ENCODE data around the gene HTR2A.

Gene HTR2A

DNA sequence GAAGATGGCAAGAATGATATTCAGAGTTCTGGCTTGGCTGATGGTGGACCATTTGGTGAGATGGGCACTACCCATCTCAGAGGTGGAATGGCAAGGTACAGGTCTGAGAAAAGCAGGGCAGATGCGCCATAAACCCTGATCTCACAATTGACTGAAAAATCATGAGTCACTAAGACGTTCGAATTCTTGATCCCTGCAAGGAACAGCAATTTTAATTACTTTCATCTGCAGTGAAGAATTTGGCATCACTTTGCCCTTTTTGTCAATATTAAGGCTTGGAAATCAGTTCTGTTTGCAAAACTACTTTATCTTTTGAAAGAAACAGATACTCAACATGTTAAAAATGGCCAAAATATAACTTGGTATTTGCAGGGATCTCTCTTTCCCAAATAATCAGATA is 38.1 kb downstream of the HTR2A start:
- Histone ChIP-seq H3K4me3 (no peak overlapping the region), H3K27ac (no peak overlapping the region)
- no peak for DNase-seq (ENCODE audit: low spot score)
- TF ChIP-seq, protein P1, sequence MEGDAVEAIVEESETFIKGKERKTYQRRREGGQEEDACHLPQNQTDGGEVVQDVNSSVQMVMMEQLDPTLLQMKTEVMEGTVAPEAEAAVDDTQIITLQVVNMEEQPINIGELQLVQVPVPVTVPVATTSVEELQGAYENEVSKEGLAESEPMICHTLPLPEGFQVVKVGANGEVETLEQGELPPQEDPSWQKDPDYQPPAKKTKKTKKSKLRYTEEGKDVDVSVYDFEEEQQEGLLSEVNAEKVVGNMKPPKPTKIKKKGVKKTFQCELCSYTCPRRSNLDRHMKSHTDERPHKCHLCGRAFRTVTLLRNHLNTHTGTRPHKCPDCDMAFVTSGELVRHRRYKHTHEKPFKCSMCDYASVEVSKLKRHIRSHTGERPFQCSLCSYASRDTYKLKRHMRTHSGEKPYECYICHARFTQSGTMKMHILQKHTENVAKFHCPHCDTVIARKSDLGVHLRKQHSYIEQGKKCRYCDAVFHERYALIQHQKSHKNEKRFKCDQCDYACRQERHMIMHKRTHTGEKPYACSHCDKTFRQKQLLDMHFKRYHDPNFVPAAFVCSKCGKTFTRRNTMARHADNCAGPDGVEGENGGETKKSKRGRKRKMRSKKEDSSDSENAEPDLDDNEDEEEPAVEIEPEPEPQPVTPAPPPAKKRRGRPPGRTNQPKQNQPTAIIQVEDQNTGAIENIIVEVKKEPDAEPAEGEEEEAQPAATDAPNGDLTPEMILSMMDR (IDR thresholded peaks at IDR 0.05), result no peak

DNA sequence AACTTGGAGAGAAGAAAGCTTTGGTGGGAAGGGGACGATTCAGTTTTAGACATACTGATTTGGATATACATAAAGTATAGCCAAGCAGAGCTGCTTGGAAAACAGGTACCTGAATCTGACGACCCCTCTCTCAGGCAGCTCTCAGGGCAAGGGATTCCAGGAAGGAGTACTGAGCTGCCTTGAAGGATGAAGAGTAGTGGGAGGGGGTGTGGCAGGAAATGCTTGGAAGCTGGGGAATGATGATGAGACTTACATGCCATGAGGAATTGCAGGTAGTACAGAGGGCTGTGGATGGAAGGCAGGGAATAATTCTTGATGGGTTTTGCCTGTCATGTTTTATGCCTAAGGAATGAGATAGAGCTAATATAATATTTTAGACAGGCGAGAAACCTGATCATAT is 38.7 kb downstream of the HTR2A start:
- Histone ChIP-seq H3K27ac (no peak overlapping the region), H3K4me3 (no peak overlapping the region)
- no peak for DNase-seq (ENCODE audit: low spot score)
- TF ChIP-seq, protein P1 (IDR thresholded peaks at IDR 0.05), result no peak

- no peak for DNase-seq (ENCODE audit: low spot score)
Measured at GRCh38 chr13:46855664-46856063, 41.2 kb downstream of the HTR2A start.

GRCh38 chr13:46855166-46855565 is 41.7 kb downstream of the HTR2A start:
- no peak for DNase-seq (ENCODE audit: low spot score)
- H3K27ac ChIP-seq, result no peak overlapping the region
- TF ChIP-seq, protein P1 (IDR thresholded peaks at IDR 0.05), result no peak
- H3K4me3 ChIP-seq, result no peak overlapping the region

More at GRCh38 chr13:46855664-46856063, 41.2 kb downstream of the HTR2A start:
- Histone ChIP-seq H3K27ac (no peak overlapping the region), H3K4me3 (no peak overlapping the region)
- TF ChIP-seq, protein P1 (IDR thresholded peaks at IDR 0.05), result no peak

DNA sequence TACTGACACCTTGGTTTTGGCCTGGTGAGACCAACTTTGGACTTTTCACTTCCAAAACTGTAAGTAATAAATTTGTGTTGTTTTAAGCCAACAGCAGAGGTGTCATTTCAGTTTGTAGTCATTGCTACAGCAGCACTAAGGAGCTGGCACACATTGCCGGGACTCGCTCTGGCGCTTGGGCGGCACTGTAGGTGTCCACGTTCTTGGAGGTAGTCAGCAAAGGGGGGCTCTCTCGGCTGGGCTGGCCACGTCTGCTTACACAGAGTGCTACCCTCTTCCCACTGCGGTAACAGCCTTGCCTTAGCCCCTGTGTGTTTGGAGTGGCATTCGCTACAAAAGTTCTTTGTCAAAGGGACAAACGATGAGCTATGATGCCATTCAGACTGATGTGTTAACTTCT is 44.7 kb downstream of the HTR2A start:
- Histone ChIP-seq H3K4me3 (no peak overlapping the region), H3K27ac (no peak overlapping the region)
- TF ChIP-seq, protein P1 (IDR thresholded peaks at IDR 0.05), result no peak
- DNase-seq (ENCODE audit: low spot score), result no peak

DNA sequence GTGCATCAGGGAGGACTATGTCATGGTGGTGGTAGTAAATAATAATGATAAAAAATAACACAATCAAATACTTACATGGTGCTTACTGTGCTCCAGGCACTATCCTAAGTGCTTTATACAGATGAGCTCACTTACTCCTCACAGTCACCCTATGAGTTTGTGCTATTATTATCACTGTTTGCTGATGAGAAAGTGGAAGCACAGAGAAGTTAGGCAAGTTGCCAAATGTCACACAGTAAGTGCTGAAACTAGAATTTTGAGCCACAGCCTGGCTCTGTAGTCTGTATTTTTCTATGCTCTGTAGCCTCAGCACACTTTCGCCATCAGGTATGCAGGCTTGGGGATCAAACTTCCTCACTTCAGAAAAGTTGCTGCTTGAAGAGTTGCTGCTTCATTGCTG is 46.6 kb downstream of the HTR2A start:
- TF ChIP-seq, protein P1 (IDR thresholded peaks at IDR 0.05), result no peak
- DNase-seq (ENCODE audit: low spot score), result no peak
- H3K27ac ChIP-seq, result no peak overlapping the region
- H3K4me3 ChIP-seq, result no peak overlapping the region

DNA sequence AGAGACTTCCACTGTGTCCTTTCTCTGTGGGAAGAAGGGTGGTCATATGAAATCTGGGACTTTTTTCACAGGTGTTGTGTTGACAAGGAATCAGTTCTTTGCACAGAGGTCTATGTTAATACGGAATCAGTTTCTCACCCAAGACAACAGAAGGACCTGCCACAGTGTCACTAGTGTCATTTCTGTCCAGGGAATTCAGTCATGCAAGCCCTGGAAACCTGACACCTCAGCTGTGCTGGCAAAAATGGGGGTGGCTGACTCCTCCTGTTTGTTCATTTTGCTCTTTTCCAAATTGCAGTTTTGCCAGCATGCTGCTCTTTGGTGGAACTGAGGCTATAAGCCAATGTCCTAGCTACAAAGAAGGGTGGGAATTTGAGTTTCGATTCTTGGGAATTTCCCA is 50.1 kb downstream of the HTR2A start:
- no peak for DNase-seq (ENCODE audit: low spot score)
- Histone ChIP-seq H3K27ac (no peak overlapping the region), H3K4me3 (no peak overlapping the region)
- TF ChIP-seq, protein P1 (IDR thresholded peaks at IDR 0.05), result no peak
